HCT116 (cell line): ENCODE data around the gene PTPRO. TPM values are rescaled to one million over a fixed set of nuclear protein-coding genes. Genes with fewer than 3 reads are reported as not detected.

ENCODE experiments used
- ATAC-seq: fragments of 200-7000 bp; cut with Tn5 transposase; 2 replicates; pipeline ENCODE4 v1.9.1; 2020; ENCODE audit warnings: mild to moderate bottlenecking, moderate library complexity
- BruUV-seq: library from RNA; stranded (reverse); fragments of 400-500 nt; replicated peaks from 2 replicates; lab custom pipeline; 2021; lab: Mats Ljungman, UMichigan
- CTCF ChIA-PET: fragments of 300-600 bp; sonication (Branson Sonifier 250); formaldehyde crosslinking; loops from one replicate; lab custom pipeline; 2021; ENCODE audit warnings: antibody characterized with exemption; lab: Charles Lee
- POLR2A ChIA-PET: fragments of 300-600, 350-600 bp; sonication (Branson Sonifier 250); formaldehyde crosslinking; loops from one replicate; lab custom pipeline; 2021; ENCODE audit warnings: antibody characterized with exemption; lab: Charles Lee
- RAD21 ChIA-PET, 2 experiments: fragments of 300-600 bp; sonication (Branson Sonifier 250); formaldehyde crosslinking; loops; one replicate each; lab custom pipeline; 2023; ENCODE audit warnings: low total read pairs in 2 of 2; ENCODE audit not compliant: uncharacterized antibody in 2 of 2, unreplicated experiment in 2 of 2, low non-redundant PET in 1 of 2; lab: Charles Lee
- DNase-seq: peaks from one replicate; pipeline ENCODE4 v3.0.0-alpha.2; 2010; ENCODE audit warnings: low read depth, low spot score
- H2AFZ ChIP-seq: fragments of 200-600 bp; shearing (Covaris generic), sonication (generic); 2 replicates; pipeline ENCODE4 v1.6.1; 2017; ENCODE audit warnings: low read depth, mixed run types, mixed read lengths, antibody characterized with exemption, low read length; ENCODE audit not compliant: poor library complexity, severe bottlenecking
- H3K27ac ChIP-seq: 2 replicates; pipeline ENCODE4 v1.5.1; 2012; ENCODE audit warnings: low read depth, low read length
- H3K27me3 ChIP-seq: fragments of 200-600 bp; sonication (generic); 2 replicates; pipeline ENCODE4 v1.6.1; 2016; ENCODE audit warnings: mixed run types, low read length, mixed read lengths; ENCODE audit not compliant: insufficient read depth
- H3K36me3 ChIP-seq, 2 experiments: fragments of 200-500 bp in 1 of 2; fragments of 200-600 bp in 1 of 2; sonication (Bioruptor generic) in 1 of 2; sonication (generic) in 1 of 2; 2 replicates each; pipeline versions ENCODE4 v1.5.1 to v1.6.1; 2014 to 2016; ENCODE audit warnings: low read length in 2 of 2, inconsistent platforms in 1 of 2, mixed read lengths in 1 of 2, mixed run types in 1 of 2; ENCODE audit not compliant: insufficient read depth in 2 of 2, control insufficient read depth in 1 of 2
- H3K4me1 ChIP-seq, 2 experiments: fragments of 200-600 bp in 1 of 2; sonication (generic) in 1 of 2; 2 replicates each; pipeline versions ENCODE4 v1.5.1 to v1.6.1; 2012 to 2017; ENCODE audit warnings: low read length in 2 of 2, inconsistent platforms in 1 of 2, mild to moderate bottlenecking in 1 of 2, mixed read lengths in 1 of 2, mixed run types in 1 of 2, moderate library complexity in 1 of 2; ENCODE audit not compliant: insufficient read depth in 2 of 2, control insufficient read depth in 1 of 2
- H3K4me2 ChIP-seq: fragments of 200-600 bp; sonication (generic); 2 replicates; pipeline ENCODE4 v1.6.1; 2017; ENCODE audit warnings: mixed run types, low read length, mixed read lengths
- H3K4me3 ChIP-seq, 2 experiments: fragments of 200-600 bp in 1 of 2; sonication (generic) in 1 of 2; replicated peaks in 1 of 2; 2 replicates each; pipeline ENCODE4 v1.5.1; 2011 to 2016; ENCODE audit warnings: low read length in 2 of 2, control low read depth in 1 of 2, low read depth in 1 of 2, mild to moderate bottlenecking in 1 of 2, mixed read lengths in 1 of 2, mixed run types in 1 of 2
- H3K79me2 ChIP-seq: fragments of 200-600 bp; sonication (generic); 2 replicates; pipeline ENCODE4 v1.6.1; 2017; ENCODE audit warnings: mild to moderate bottlenecking, mixed run types, low read length, moderate library complexity, mixed read lengths; ENCODE audit not compliant: insufficient read depth
- H3K9ac ChIP-seq: fragments of 200-600 bp; sonication (generic); 2 replicates; pipeline ENCODE4 v1.6.1; 2016; ENCODE audit warnings: low read length, mixed read lengths
- H3K9me2 ChIP-seq: fragments of 200-600 bp; sonication (generic), shearing (Covaris generic); 2 replicates; pipeline ENCODE4 v1.6.1; 2017; ENCODE audit warnings: mixed run types, mild to moderate bottlenecking, moderate library complexity; ENCODE audit not compliant: insufficient read depth
- H3K9me3 ChIP-seq, 2 experiments: fragments of 200-500 bp in 1 of 2; fragments of 200-600 bp in 1 of 2; sonication (Bioruptor generic) in 1 of 2; sonication (generic) in 1 of 2; 2 replicates each; pipeline ENCODE4 v1.6.1; 2014 to 2017; ENCODE audit warnings: low read length in 2 of 2, mixed read lengths in 2 of 2, inconsistent platforms in 1 of 2, low read depth in 1 of 2, mild to moderate bottlenecking in 1 of 2, mixed run types in 1 of 2, moderate library complexity in 1 of 2; ENCODE audit not compliant: control insufficient read depth in 1 of 2, insufficient read depth in 1 of 2
- H4K20me1 ChIP-seq: fragments of 200-600 bp; sonication (generic), shearing (Covaris generic); 2 replicates; pipeline ENCODE4 v1.6.1; 2017; ENCODE audit warnings: mixed run types, mild to moderate bottlenecking, moderate library complexity; ENCODE audit not compliant: insufficient read depth
- ATF3 ChIP-seq: IDR thresholded peaks from 2 replicates; pipeline ENCODE4 v1.6.1; 2012
- CBX3 ChIP-seq: IDR thresholded peaks from 2 replicates; pipeline ENCODE4 v1.6.1; 2012; ENCODE audit warnings: low read depth
- CEBPB ChIP-seq: IDR thresholded peaks from 2 replicates; pipeline ENCODE4 v1.6.1; 2012; ENCODE audit warnings: low read depth
- EGR1 ChIP-seq: IDR thresholded peaks from 2 replicates; pipeline ENCODE4 v1.6.1; 2012; ENCODE audit warnings: low read depth
- ELF1 ChIP-seq: IDR thresholded peaks from 2 replicates; pipeline ENCODE4 v1.6.1; 2012; ENCODE audit warnings: low read depth, borderline replicate concordance
- EZH2 ChIP-seq: fragments of 200-600 bp; sonication (generic); IDR thresholded peaks from 2 replicates; pipeline ENCODE4 v1.6.1; 2017; ENCODE audit warnings: antibody characterized with exemption, mixed run types
- EZH2phosphoT487 ChIP-seq: fragments of 200-600 bp; IDR thresholded peaks from 2 replicates; pipeline ENCODE4 v1.6.1; 2018; ENCODE audit warnings: antibody characterized with exemption, borderline replicate concordance
- FOSL1 ChIP-seq: IDR thresholded peaks from 2 replicates; pipeline ENCODE4 v1.6.1; 2012; ENCODE audit warnings: low read depth
- MAX ChIP-seq: IDR thresholded peaks from 2 replicates; pipeline ENCODE4 v1.6.1; 2012
- POLR2AphosphoS5 ChIP-seq: IDR thresholded peaks from 2 replicates; pipeline ENCODE4 v1.6.1; 2011; ENCODE audit warnings: mild to moderate bottlenecking, low read depth, low read length, moderate library complexity
- RAD21 ChIP-seq: IDR thresholded peaks from 2 replicates; pipeline ENCODE4 v1.6.1; 2012; ENCODE audit warnings: low read depth, mild to moderate bottlenecking
- REST ChIP-seq: IDR thresholded peaks from 2 replicates; pipeline ENCODE4 v1.6.1; 2012; ENCODE audit warnings: low read depth
- SRF ChIP-seq: IDR thresholded peaks from 2 replicates; pipeline ENCODE4 v1.6.1; 2012; ENCODE audit warnings: low read depth
- ZBTB33 ChIP-seq: IDR thresholded peaks from 2 replicates; pipeline ENCODE4 v1.6.1; 2011; ENCODE audit warnings: mild to moderate bottlenecking, low read length, moderate library complexity; ENCODE audit not compliant: insufficient replicate concordance; ENCODE audit errors: extremely low read depth
- ZFX ChIP-seq: fragments of 450-650 bp; IDR thresholded peaks from 2 replicates; pipeline ENCODE4 v1.6.1; 2017
- ZNF274 ChIP-seq: fragments of 200-500 bp; sonication (Bioruptor generic); IDR thresholded peaks from 2 replicates; pipeline ENCODE4 v1.6.1; 2014; ENCODE audit warnings: mild to moderate bottlenecking, low read depth, low read length, inconsistent platforms
- intact Hi-C: fragments of 100-400 bp; cut with micrococcal nuclease; formaldehyde crosslinking; loops from 2 replicates; pipeline ENCODE4 v1.10.0; 2022
- total RNA-seq: library from RNA; stranded (reverse); gene quantifications from one replicate; pipeline ENCODE4 v1.2.1, GENCODE V29; 2021; ENCODE audit not compliant: unreplicated experiment

The PTPRO gene
- total RNA-seq, 1 experiment from 2014 or later = not detected

GRCh38 chr12:15320881-15321280 lies 1.4 kb upstream of the PTPRO start:
- CTCF ChIA-PET = no interaction called here

More at GRCh38 chr12:15320881-15321280, 1.4 kb upstream of the PTPRO start:
- Histone ChIP-seq H4K20me1 (no peaks in the 10 kb centered on the region), H3K27me3 (peaks cover 29% of the 10 kb centered on the region), H3K4me1 (no peaks in the 10 kb centered on the region), H3K4me3 (no peak overlapping the region), H3K79me2 (no peaks in the 10 kb centered on the region), H3K9me2 (no peaks in the 10 kb centered on the region), H2AFZ (no peak overlapping the region), H3K9me3 (no peaks in the 10 kb centered on the region), H3K27ac (no peak overlapping the region), H3K9ac (no peak overlapping the region), H3K36me3 (no peaks in the 10 kb centered on the region), H3K4me2 (no peak overlapping the region)
- no TSS peak for BruUV-seq
- ATAC-seq (no peak), DNase-seq (no peak)
- ChIA-PET RAD21 (no interaction called here), POLR2A (no interaction called here)
- intact Hi-C loops = no loop called here
- no peak for TF ChIP-seq FOSL1
- no peak for TF ChIP-seq EZH2
- no peak for TF ChIP-seq RAD21
- no peak for TF ChIP-seq REST
- no peak for TF ChIP-seq ZFX
- TF ChIP-seq MAX = no peak
- no peak for TF ChIP-seq ATF3
- no peak for TF ChIP-seq EZH2phosphoT487
- no peak for TF ChIP-seq POLR2AphosphoS5
- no peak for TF ChIP-seq ZNF274
- TF ChIP-seq CEBPB = no peak
- TF ChIP-seq ELF1 = no peak
- TF ChIP-seq ZBTB33 = no peak
- TF ChIP-seq CBX3 = no peak
- no peak for TF ChIP-seq SRF
- TF ChIP-seq EGR1 = no peak
